Measurements from ENCODE around the gene KCNQ5. TPM values are rescaled to one million over a fixed set of nuclear protein-coding genes. Genes with fewer than 3 reads are reported as not detected.

KCNQ5 gene
- polyA plus RNA-seq, 4 donors, result 0.24 to 0.41 (median 0.32) TPM

- DNase-seq (ENCODE audit: low read depth in 4 of 4, low spot score in 3 of 4), result no peak
Measured at GRCh38 chr6:72733045-72733444, 111.2 kb downstream of the KCNQ5 start.

DNA sequence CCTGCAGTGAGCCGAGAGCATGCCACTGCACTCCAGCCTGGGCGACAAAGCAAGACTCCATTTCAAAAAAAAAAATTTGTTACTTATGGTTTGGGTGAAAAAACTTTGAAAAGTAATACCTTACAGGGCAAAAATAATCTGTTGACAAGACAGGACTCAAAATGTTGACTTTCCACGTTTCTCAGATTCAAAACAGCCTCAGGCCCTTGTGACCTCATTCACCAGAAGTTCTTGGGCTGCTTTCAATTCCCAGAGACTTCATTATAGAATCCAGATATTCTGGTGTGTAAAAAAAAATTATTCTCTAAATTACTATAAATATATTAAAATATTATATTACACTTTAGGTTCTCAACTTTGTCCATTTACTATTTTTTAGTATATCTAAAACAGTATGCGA is 116.2 kb downstream of the KCNQ5 start:
- no peak for DNase-seq (ENCODE audit: low read depth in 4 of 4, low spot score in 3 of 4)

GRCh38 chr6:72739368-72739779 is 117.5 kb downstream of the KCNQ5 start:
- DNase-seq (ENCODE audit: low read depth in 4 of 4, low spot score in 3 of 4), result no peak

DNA sequence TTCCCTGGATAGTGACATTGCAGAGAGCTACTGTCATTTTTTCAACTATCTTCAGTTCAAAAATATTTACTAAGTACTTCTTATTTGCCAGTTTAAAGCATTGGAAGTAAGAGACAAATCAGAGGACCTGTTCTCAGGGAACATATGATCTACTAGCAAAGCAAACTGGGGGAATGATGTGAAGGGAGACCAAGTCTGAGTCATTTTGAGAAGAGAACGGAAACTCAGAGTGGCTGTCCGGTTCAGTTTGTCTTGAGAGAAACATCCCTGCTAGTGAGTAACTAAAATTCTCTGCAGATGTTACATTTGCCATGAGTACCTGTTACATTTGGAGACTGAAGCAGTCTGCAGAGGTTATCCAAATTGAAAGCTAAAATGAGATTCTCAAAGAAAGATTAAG is 118.3 kb downstream of the KCNQ5 start:
- DNase-seq (ENCODE audit: low read depth in 4 of 4, low spot score in 3 of 4), result no peak

DNA sequence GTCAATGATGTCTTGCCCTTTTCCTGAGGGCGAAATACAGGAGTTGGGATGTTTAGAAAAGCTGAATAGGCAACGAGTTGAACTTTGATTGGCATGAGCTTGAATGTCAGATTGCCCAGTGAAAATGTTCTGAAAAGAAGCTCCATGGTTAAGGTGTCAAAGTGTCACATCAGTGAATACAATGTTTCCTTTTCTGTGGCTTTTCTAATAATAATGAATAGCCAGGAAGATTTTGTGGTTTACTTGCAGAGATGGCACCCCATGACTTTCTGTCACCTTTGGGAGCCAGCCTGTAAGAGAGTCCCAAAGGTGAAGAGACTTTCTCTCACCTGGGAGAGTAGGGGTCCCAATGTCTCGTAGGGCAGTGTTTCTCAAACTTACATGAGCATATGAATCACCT is 119.2 kb downstream of the KCNQ5 start:
- DNase-seq (ENCODE audit: low read depth in 4 of 4, low spot score in 3 of 4), result no peak

DNA sequence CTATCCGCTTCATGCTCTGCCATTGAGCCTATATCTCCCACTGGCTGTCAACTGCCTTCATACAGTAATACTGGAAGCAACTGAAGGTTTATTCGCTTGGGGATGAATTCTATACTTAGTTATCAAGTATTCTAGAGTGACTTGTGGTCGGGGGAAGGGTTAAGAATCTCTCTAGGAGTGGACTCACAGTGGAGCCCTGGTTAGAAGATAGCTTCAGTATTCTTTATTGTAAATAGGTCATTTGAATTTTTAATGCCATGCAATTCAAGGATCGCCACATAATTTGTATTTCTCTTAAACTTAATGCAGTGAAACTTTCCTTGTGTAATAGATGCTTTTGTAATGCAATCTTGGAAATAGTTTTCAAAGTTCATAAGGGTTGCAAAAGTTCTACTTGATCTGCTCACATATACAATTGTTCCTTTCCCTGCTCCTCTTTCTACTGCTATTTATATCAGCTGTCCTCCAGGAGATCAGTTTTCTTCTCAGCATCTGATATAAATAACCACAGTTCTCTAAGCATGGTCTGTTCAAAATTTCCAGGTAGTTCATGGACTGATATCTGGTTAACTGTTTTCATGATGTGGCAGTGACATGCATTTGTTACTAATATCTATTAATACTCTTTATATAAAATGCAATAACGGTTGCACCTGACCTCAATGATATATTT is 120.3 kb downstream of the KCNQ5 start:
- no peak for DNase-seq (ENCODE audit: low read depth in 4 of 4, low spot score in 3 of 4)

DNA sequence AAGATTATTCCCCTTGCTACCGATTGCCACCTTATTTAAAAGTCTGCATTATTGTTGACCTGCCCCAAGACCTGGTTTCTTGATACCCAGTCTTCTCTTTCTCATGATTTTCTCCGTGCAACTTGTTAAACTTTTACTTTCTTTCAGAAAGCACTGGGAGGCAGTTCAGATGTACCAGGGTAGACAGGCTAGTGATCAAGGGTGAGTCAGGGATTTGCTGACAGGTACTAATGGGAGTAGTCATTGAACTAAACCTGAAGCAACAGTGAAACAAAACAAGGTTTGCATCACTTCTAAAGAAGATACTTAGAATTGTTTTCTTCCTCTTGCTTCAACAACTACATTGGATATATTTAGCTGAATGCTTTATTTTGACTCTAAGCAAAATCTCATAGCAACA is 124.4 kb downstream of the KCNQ5 start:
- no peak for DNase-seq (ENCODE audit: low read depth in 4 of 4, low spot score in 3 of 4)

DNA sequence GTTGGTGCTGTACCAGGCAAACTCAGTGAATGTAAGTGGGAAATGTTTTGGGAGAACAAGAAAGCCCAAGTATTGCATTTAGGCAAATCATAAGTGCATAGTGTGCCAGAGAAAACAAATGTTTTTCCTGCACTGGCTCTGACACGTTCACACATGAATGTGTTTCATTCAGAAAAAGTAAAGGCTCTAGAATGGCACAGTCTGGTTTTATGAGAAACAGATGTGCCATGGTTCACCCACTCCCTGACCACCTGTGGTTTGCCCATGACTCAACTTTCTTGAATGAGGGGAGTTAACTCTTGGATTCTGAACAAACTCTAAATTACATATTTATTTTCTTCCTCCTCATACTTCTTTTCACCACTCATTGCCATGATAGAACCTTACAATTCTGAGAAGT is 126.9 kb downstream of the KCNQ5 start:
- no peak for DNase-seq (ENCODE audit: low read depth in 4 of 4, low spot score in 3 of 4)

GRCh38 chr6:72755752-72756151 is 133.9 kb downstream of the KCNQ5 start:
- no peak for DNase-seq (ENCODE audit: low read depth in 4 of 4, low spot score in 3 of 4)

GRCh38 chr6:72757048-72757447 is 135.2 kb downstream of the KCNQ5 start:
- no peak for DNase-seq (ENCODE audit: low read depth in 4 of 4, low spot score in 3 of 4)

DNA sequence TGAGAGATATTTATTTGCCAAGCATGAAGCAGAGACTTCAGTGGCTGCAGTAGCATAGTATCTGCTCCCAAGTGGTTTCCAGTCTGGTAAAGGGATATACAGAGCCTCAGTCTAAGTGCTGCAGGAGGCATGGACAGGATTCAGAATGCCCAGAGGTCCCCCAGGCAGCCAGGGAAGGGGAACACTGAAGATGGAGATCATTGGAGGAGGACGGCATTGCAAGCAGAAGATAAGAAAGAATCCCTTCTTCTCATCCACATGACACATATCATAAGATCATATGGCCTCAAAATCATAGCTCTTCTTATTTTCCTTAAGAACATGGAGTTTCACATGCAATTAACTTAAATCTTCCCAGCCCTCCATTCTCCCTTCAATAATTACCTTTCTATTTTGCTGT is 136.1 kb downstream of the KCNQ5 start:
- no peak for DNase-seq (ENCODE audit: low read depth in 4 of 4, low spot score in 3 of 4)

GRCh38 chr6:72758901-72759300 is 137.0 kb downstream of the KCNQ5 start:
- no peak for DNase-seq (ENCODE audit: low read depth in 4 of 4, low spot score in 3 of 4)

DNA sequence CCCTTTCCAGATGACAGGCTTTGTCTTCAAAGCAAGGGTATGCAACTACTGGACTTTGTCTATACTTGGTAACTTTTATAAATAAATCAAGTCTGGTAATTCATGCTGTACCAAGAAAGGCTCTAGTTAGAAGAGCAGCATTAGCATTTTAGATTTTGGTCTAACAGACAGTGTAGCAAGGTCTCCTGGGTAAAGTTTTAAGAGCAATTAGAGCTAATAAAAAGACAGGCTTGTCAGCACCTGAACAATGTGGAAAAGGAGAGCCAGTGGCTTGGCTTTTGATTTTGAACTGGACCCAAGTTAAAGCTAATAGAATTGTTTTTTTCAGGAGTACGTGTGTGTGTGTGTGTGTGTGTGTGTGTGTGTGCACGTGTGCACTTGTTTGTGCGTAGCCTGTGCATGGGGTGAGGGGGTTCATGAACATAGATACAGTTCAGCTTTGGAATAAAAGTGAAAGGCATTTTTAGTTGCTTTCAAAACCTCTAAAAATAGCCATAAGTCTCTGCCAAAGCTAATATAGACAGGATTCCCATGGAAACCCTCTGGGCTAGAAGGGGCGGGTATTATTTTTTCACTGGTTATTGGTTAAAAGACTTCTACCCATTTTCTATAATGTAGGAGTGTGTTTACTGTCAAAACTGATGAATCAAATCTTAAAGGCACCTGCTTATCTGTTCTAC is 138.4 kb downstream of the KCNQ5 start:
- DNase-seq (ENCODE audit: low read depth in 4 of 4, low spot score in 3 of 4), result no peak

GRCh38 chr6:72761761-72762160 is 139.9 kb downstream of the KCNQ5 start:
- no peak for DNase-seq (ENCODE audit: low read depth in 4 of 4, low spot score in 3 of 4)

- DNase-seq (ENCODE audit: low read depth in 4 of 4, low spot score in 3 of 4), result no peak
Measured at GRCh38 chr6:72769459-72770125, 147.7 kb downstream of the KCNQ5 start.

GRCh38 chr6:72770959-72771358 is 149.1 kb downstream of the KCNQ5 start:
- DNase-seq (ENCODE audit: low read depth in 4 of 4, low spot score in 3 of 4), result no peak

GRCh38 chr6:72776456-72776855 is 154.6 kb downstream of the KCNQ5 start:
- no peak for DNase-seq (ENCODE audit: low read depth in 4 of 4, low spot score in 3 of 4)

- DNase-seq (ENCODE audit: low read depth in 4 of 4, low spot score in 3 of 4), result no peak
Measured at GRCh38 chr6:72781624-72782023, 159.8 kb downstream of the KCNQ5 start.

GRCh38 chr6:72783035-72783434 is 161.2 kb downstream of the KCNQ5 start:
- DNase-seq (ENCODE audit: low read depth in 4 of 4, low spot score in 3 of 4), result no peak

- no peak for DNase-seq (ENCODE audit: low read depth in 4 of 4, low spot score in 3 of 4)
Measured at GRCh38 chr6:72783666-72784065, 161.8 kb downstream of the KCNQ5 start.

DNA sequence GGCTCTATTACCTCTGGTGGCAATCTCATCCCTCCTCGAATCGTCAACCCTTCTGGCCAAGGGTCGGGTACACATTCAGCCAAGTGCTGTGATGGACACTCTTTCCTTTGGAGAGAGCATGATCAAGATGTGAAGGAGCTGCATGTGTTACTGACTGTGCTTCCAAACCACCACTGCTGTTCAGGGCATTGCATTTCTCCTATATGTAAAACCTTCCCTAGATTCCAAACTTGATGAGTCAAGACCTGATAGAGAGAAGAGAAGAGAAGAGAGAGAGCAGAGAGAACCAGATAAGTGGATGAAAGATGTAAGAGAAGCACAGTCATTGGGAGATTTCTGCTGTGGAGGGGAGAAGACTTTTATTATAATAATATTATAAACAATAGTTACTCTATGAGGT is 162.2 kb downstream of the KCNQ5 start:
- DNase-seq (ENCODE audit: low read depth in 4 of 4, low spot score in 3 of 4), result no peak

GRCh38 chr6:72784581-72784980 is 162.7 kb downstream of the KCNQ5 start:
- DNase-seq (ENCODE audit: low read depth in 4 of 4, low spot score in 3 of 4), result no peak

Data from right renal pelvis (tissue), 4 donors.